Cardiac septum (tissue), 1 donor: ENCODE results near the gene METTL1. TPM values are rescaled to one million over a fixed set of nuclear protein-coding genes. Genes with fewer than 3 reads are reported as not detected.
"Not testable (repeated sequence)": the region's sequence is repeated elsewhere in the genome, so short reads cannot be mapped to it uniquely, and the experiment has no call there.

Source experiments
- DNase-seq: peaks from one replicate; pipeline ENCODE4 v3.0.0-alpha.2; 2020; ENCODE audit warnings: low spot score
- intact Hi-C: fragments of 100-400 bp; cut with DNase I; formaldehyde crosslinking; loops from one replicate; pipeline ENCODE4 v1.14.0; 2022
- total RNA-seq: library from RNA; stranded (reverse); fragmentation: NEBNext Ultra II Directional; extraction: Animal tissue kit (Norgen Biotek cat#: 25700); gene quantifications from one replicate; pipeline ENCODE4 v1.2.1, GENCODE V29; 2021
- donor health status: DM: no; HTN: no; CAD: no.

Gene METTL1
- total RNA-seq, 1 donor from 2014 or later: 13.3 TPM

- no peak for DNase-seq
These were observed 40.4 kb downstream of the METTL1 start for GRCh38 chr12:57731411-57732080.

GRCh38 chr12:57730336-57731067 lies 41.4 kb downstream of the METTL1 start:
- DNase-seq: no peak
- intact Hi-C loops: no loop called here

More at GRCh38 chr12:57731411-57732080, 40.4 kb downstream of the METTL1 start:
- intact Hi-C loops: no loop called here

- intact Hi-C loops: no loop called here
These were observed 42.5 kb downstream of the METTL1 start for GRCh38 chr12:57729321-57729844.

GRCh38 chr12:57727758-57728395 lies 44.0 kb downstream of the METTL1 start:
- DNase-seq: no peak
- intact Hi-C loops: no loop called here

More at GRCh38 chr12:57729321-57729844, 42.5 kb downstream of the METTL1 start:
- no peak for DNase-seq

- no peak for DNase-seq
- intact Hi-C loops: no loop called here
These were observed 44.8 kb downstream of the METTL1 start for GRCh38 chr12:57726884-57727757.

GRCh38 chr12:57726151-57726883 lies 45.6 kb downstream of the METTL1 start:
- intact Hi-C loops: no loop called here

GRCh38 chr12:57725851-57726150 lies 46.1 kb downstream of the METTL1 start:
- intact Hi-C loops: no loop called here
- no peak for DNase-seq

More at GRCh38 chr12:57726151-57726883, 45.6 kb downstream of the METTL1 start:
- no peak for DNase-seq

- intact Hi-C loops: no loop called here
- DNase-seq: no peak
These were observed 46.8 kb downstream of the METTL1 start for GRCh38 chr12:57724936-57725740.

GRCh38 chr12:57724003-57724935 lies 47.6 kb downstream of the METTL1 start:
- intact Hi-C loops: no loop called here
- no peak for DNase-seq

- intact Hi-C loops: no loop called here
- DNase-seq: no peak
These were observed 48.3 kb downstream of the METTL1 start for GRCh38 chr12:57723630-57723962.

GRCh38 chr12:57722716-57723629 lies 48.9 kb downstream of the METTL1 start:
- no peak for DNase-seq
- intact Hi-C loops: no loop called here

- DNase-seq, intact Hi-C loops: not testable (repeated sequence)
These were observed 49.9 kb downstream of the METTL1 start for GRCh38 chr12:57721846-57722608.

- intact Hi-C loops: no loop called here
- no peak for DNase-seq
These were observed 51.0 kb downstream of the METTL1 start for GRCh38 chr12:57720606-57721595.
